Mononuclear cell (primary cell): ENCODE measurements around the gene DCAF8. TPM values are rescaled to one million over a fixed set of nuclear protein-coding genes. Genes with fewer than 3 reads are reported as not detected.
A peak's percentile ranks its signal among the peaks of the same experiment; 100 is the strongest.
"Not testable (repeated sequence)": the region's sequence is repeated elsewhere in the genome, so short reads cannot be mapped to it uniquely, and the experiment has no call there.

Experiments used
- H3K27me3 ChIP-seq: 2 replicates; pipeline ENCODE4 v1.6.0; 2011; ENCODE audit warnings: low read length, control low read depth; ENCODE audit not compliant: insufficient read depth
- H3K4me1 ChIP-seq: 2 replicates; pipeline ENCODE4 v1.5.1; 2011; ENCODE audit warnings: mild to moderate bottlenecking, low read length, control low read depth; ENCODE audit not compliant: insufficient read depth
- H3K4me3 ChIP-seq: 2 replicates; pipeline ENCODE4 v1.5.1; 2011; ENCODE audit warnings: mild to moderate bottlenecking, low read length, moderate library complexity
- H3K9me3 ChIP-seq: 2 replicates; pipeline ENCODE4 v1.5.1; 2011; ENCODE audit warnings: low read depth, mild to moderate bottlenecking, control low read depth, low read length
- total RNA-seq: library from RNA; depleted of rRNA; stranded (reverse); fragments of >200 nt; gene quantifications from one replicate; pipeline ENCODE4 v1.2.3, GENCODE V29; 2012

The DCAF8 gene
- total RNA-seq, result 115 TPM

- peak within 1 kb of the TSS; percentile 99 for H3K4me3 ChIP-seq
Measured at GRCh38 chr1:160261893-160262794, at the start of gene DCAF8. Gene DCAF8, minus strand, starts transcription at chr1:160262549. Its CDS starts 18,541 bp downstream, at chr1:160244008.

DNA sequence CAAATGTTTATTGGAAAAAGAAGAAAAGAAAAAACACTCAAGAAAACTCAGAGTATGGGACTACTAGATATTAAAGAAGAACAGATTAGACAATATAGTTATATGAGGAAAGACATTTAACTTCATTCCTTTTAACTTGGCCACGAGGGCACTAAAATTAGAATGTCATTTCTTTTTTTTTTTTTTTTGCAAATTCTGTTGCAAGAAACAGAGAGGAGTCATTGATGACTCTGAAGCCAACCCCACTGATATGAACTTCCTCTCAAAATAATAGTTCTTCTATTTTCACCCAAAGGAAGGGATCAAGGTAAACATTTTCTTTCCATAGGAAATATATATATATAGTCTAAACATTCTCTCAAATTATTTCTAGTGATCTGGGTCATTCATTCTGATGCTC is 47.2 kb upstream of the DCAF8 start:
- Histone ChIP-seq H3K27me3 (no peaks in the 10 kb centered on the region), H3K9me3 (no peaks in the 10 kb centered on the region), H3K4me1 (no peaks in the 10 kb centered on the region), H3K4me3 (no peak overlapping the region)

More at GRCh38 chr1:160261893-160262794, at the start of gene DCAF8:
- no peaks in the 10 kb centered on the region for H3K9me3 ChIP-seq
- H3K4me1 ChIP-seq, result peaks cover 33% of the 10 kb centered on the region
- H3K27me3 ChIP-seq, result no peaks in the 10 kb centered on the region

DNA sequence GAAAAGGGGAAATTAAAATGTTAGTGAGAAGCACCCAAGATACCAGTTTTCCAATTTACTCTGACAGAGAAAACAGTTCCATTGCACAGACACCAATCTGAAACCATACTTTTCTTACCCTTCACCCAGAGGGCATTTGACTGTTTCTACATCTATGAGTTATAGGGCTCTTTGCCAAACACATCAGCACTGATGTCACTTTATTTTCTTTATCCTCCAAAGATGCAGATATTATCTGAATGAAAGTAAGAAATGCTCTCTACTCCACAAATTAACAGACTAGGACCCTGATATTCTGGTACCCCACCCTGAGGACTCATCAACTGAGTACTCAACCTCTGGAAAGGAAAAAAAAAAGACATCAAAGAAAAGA is 46.8 kb upstream of the DCAF8 start:
- no peaks in the 10 kb centered on the region for H3K27me3 ChIP-seq
- no peaks in the 10 kb centered on the region for H3K4me1 ChIP-seq
- H3K9me3 ChIP-seq, result no peaks in the 10 kb centered on the region
- H3K4me3 ChIP-seq, result no peak overlapping the region

DNA sequence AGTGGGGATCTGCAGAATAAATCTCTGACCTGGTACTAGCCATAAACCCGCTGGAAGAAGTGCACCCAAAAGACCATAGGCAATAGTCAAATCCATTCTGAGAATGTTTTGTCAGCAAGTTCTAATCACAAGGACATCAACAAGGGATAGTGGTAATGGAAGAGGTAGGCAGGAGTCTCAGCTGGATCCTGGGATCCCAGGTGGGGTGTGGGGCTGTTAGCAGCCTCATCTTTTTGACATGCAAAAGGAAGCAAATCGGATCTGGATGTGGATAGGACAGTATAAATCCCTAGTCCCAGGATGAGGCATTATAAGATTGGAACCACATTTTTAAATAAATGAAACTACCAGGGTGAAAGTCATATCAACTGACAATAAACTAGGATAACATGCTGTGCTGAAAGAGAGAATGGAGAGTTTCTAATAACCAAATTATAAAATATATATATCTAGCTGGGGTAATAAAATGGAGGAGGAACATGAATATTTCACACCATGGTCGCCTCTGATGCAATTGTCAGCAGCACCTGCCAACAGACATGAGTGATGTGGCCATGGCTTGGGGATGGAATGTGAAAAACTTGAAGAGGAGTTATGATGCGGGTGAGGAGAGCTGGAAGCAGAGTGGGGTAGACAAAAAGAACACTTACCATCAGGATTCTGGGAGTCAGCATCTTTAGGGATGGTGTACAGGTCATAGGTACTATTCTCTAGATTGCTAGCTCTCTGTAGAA is 46.3 kb upstream of the DCAF8 start:
- Histone ChIP-seq H3K4me1 (no peaks in the 10 kb centered on the region), H3K4me3 (no peak overlapping the region), H3K9me3 (no peaks in the 10 kb centered on the region), H3K27me3 (no peaks in the 10 kb centered on the region)

DNA sequence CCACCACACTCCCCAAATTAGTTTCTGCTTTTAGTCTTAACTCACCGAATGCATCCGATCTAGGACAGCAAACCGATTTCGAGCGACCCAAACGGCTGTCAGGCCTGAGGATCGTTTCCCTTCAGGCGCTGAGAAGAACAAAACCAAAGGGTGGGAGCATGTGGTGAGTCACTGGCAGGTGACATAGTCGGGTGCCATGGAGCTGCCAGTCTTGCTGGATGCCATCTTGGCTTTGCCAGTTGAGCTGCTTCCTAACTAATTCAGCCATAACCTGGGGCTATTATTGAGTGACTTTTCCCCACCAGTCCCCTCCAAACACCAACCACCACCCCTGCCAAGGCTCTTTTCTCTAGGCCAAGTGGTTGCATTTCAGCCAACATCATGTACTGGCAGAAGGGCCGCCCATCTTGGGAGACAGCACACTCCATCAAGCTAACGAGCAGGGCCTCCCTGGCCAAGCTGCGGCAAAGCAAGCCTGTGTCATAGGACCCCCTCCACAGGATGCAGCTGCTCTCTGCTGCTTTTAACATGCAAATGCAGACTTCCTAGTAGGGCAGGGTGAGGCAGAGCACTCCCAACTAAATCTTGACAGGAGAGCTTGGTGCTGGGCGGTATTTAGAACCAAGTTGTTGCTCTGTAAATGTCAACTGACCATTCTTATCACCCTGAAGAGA is 44.9 kb upstream of the DCAF8 start:
- Histone ChIP-seq H3K9me3 (no peaks in the 10 kb centered on the region), H3K4me1 (no peaks in the 10 kb centered on the region), H3K4me3 (no peak overlapping the region), H3K27me3 (no peaks in the 10 kb centered on the region)

DNA sequence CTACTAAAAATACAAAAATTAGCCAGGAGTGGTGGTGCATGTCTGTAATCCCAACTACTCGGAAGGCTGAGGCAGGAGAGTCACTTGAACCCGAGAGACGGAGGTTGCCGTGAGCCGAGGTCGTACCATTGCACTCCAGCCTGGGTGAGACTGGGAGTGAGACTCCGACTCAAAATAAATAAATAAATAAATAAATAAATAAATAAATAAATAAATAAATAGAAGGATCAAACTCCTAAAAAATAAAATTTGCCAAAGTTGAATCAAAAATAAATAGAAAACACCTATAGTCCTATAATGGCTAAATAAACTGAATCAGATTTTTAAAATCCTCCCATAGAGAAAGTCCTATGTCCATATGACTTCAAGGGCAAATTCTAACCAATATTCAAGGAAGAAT is 37.8 kb upstream of the DCAF8 start:
- Histone ChIP-seq H3K9me3 (no peaks in the 10 kb centered on the region), H3K4me1 (no peaks in the 10 kb centered on the region), H3K27me3 (no peaks in the 10 kb centered on the region), H3K4me3 (no peak overlapping the region)

- no peaks in the 10 kb centered on the region for H3K9me3 ChIP-seq
- H3K4me1 ChIP-seq, result no peaks in the 10 kb centered on the region
- no peaks in the 10 kb centered on the region for H3K27me3 ChIP-seq
- no peak overlapping the region for H3K4me3 ChIP-seq
Measured at GRCh38 chr1:160296036-160296435, 33.7 kb upstream of the DCAF8 start.

DNA sequence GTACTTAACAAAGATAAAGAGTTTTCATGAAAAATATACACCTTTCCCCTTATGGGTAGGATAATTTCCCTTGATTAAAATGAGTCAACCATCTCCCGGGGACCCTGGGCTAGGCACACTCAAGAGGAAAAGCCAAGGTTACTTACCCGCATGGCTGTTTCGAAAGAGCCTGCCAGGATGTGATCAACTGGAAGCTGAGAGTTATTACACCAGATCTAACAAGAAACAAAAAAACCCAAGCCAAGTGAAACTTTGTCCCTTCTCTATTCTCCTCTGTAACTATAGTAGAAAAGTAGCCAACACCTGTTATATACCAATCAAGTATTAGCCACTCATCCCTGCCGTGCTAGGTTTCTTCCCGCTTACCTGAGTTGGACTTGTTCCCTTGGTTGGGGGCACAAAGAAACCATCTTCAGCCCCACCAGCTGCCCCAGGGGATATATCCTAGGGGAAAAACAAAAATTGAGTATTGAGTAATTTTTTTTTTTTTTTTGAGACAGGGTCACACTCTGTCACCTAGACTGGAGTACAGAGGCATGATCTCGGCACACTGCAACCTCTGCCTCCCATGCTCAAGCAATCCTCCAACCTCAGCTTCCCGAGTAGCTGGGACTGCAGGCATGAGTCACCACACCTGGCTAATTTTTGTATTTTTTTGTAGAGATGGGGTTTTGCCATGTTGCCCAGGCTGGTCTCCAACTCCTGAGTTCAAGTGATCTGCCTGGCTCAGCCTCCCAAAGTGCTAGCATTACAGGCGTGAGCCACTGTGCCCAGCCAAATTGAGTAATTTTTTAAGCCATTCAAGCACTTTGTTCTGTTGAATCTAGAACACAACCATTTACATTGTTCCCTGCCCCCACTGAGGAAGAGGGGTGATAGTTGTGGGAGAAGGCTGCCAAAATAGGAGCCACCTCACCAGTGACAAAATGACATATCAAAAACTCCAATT is 30.9 kb upstream of the DCAF8 start:
- Histone ChIP-seq H3K27me3 (no peaks in the 10 kb centered on the region), H3K9me3 (no peaks in the 10 kb centered on the region), H3K4me1 (no peaks in the 10 kb centered on the region), H3K4me3 (no peak overlapping the region)

DNA sequence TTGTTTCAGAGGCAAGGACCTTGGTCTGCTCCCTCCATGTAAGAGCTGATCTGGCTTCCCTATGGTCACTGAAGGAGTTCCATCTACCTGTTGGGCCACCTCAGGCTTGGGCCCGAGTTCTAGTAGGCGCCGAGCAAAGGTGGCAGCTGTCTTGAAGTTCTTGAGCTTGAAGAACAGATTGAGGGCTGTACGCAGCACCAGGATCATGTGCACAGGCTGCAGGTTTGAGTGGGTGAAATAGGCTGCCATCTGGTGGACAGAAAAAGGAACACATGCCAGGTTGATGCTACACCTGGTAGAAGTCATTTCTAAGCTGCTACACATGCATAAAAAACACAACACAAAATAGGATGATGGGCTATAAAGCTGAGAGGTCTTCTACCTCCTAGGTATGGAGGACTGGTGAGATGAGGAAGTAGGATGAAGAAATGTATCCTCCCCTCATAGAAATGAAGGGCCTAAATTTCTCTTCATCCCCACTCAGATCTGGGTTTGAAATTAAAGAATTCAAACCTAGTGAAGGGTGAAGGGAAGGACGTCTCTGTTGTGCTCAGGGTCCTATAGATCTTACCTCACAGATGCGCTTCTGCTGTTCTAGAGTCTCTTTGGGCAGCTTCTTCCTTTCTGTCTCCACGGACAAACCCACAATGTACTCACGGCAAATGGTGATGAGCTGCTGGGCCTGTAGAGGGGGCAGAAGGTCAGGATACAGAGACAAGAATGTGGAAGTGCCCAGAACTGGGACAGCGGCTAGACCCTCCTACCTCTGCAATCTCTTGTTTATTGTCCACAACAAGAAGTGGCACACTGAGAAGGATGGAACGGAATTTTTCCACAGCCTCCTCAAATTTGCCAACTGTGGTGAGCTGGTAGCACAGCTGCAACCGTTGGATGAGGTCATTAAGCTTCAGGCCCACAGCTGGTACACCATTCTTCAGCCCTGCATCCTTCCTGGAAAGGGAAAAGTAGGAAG is 29.2 kb upstream of the DCAF8 start:
- Histone ChIP-seq H3K27me3 (no peaks in the 10 kb centered on the region), H3K4me3 (no peak overlapping the region), H3K4me1 (no peaks in the 10 kb centered on the region), H3K9me3 (no peaks in the 10 kb centered on the region)

DNA sequence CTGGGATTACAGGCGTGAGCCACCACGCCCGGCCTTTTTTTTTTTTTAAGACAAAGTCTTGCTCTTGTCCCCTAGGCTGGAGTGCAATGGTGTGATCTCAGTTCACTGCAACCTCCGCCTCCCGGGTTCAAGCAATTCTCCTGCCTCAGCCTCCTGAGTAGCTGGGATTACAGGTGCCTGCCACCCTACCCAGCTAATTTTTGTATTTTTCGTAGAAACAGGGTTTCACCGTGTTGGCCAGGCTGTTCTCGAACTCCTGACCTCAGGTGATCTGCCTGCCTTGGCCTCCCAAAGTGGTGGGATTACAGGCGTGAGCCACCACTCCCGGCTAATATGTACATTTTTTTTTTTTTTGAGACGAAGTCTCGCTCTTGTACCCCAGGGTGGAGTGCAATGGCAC is 25.4 kb upstream of the DCAF8 start:
- not testable (repeated sequence) for H3K4me3 ChIP-seq, H3K27me3 ChIP-seq, H3K9me3 ChIP-seq
- H3K4me1 ChIP-seq, result peaks cover 20% of the 10 kb centered on the region

DNA sequence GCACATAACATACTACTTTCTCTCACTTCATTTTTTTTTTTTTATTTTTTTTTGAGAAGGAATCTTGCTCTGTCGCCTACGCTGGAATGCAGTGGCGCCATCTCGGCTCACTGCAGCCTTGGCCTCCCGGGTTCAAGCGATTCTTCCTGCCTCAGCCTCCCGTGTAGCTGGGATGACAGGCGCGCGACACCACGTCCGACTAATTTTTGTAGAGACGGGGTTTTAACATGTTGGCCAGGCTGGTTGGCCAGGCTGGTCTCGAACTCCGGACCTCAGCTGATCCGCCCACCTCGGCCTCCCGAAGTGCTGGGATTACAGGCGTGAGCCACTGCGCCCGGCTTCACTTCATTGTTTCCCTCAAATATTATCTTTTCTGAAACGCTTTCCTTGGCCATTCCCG is 23.2 kb upstream of the DCAF8 start:
- Histone ChIP-seq H3K27me3 (no peaks in the 10 kb centered on the region), H3K9me3 (no peaks in the 10 kb centered on the region), H3K4me3 (peak overlapping the region; percentile 87), H3K4me1 (peaks cover 20% of the 10 kb centered on the region)

DNA sequence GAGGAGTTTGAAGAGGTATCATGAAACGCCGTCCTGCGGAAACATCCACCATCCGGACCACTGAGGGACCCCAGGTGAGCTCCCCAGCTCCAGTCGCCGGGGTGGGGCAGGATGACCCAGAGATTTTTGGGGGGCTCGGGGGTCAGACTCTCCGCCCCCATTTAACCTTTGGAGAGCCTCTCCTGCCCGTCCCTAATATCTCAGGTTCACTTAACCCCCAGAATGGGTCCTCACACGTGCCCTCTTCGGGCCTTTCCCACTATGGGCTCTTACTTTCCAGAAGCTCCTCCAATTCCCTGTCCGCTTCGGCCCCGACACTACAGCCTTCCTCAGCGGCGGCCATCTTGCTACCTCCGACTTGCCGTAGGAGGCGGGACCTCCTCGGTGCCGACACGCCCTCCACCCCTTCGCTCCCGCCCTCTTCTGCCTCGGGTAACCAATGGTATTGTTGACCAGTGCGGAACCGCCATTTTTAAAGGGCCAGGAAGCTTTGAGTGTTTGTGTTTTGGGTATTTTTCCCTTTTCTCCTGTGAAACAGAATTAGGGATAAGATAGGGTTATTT is 22.5 kb upstream of the DCAF8 start, which contains the start of gene PEX19:
PEX19 (minus strand) TSS at position 352 of the 563 bp plus-strand sequence; CDS start at position 343, 9 bp downstream.
- H3K9me3 ChIP-seq, result no peaks in the 10 kb centered on the region
- H3K4me1 ChIP-seq, result peaks cover 20% of the 10 kb centered on the region
- no peaks in the 10 kb centered on the region for H3K27me3 ChIP-seq
- H3K4me3 ChIP-seq, result peak within 1 kb of the TSS; percentile 87

DNA sequence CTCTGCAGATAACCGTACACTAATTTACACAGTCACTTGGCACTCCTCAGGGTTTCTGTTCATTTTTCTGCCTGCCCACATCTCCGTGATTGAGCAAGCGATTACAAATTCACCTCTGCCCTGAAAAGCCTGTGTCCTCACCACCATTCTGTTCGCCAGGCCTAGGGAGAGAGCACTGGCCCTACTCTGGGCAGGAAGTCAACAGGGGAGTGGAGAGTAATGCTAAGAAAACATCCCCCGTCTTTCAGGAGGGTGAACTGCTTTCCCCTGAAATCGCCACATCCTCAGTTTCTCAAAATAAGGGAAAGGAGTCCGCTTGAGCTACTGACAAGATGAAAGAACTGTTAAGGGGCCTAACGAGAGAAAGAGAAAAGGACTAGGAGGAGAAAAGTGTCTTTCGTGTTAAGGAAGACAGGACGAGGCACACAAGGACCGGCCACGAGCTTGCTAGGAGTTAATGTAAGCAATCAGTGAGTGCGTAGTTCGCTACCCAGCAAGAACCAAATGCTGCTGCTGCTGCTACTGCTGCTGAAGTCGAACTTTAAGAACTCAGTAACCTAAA is 22.0 kb upstream of the DCAF8 start:
- H3K4me3 ChIP-seq, result peak overlapping the region; percentile 87
- no peaks in the 10 kb centered on the region for H3K27me3 ChIP-seq
- H3K9me3 ChIP-seq, result no peaks in the 10 kb centered on the region
- H3K4me1 ChIP-seq, result peaks cover 20% of the 10 kb centered on the region
